ENCODE measurements around the gene SNPH. TPM values are rescaled to one million over a fixed set of nuclear protein-coding genes. Genes with fewer than 3 reads are reported as not detected.

The SNPH gene
- total and polyA plus RNA-seq, 2 of the 8 experiments (the other 6 are each of a cell fraction or from before 2014, with no cell fraction given), result 0.98 to 4.9 TPM

DNA sequence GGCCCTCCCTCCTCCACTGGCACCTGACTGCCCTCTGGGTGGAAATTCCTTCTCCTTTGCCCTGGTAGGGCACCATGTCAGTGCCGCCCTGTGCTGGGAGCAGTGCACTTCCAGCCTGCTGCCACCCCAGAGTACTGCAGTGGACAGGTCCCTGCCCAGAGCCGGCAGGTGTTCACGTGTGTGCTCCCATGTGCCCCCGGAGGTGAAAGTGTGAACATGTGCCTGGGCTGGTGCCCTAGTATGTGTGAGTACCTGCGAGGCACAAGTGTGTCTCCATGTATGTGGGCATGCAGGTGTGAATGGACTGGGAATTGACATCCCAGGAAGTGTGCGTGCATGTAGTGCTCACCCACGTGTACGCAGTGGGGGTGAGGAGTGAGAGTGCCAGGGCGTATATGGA is 33.4 kb downstream of the SNPH start:
- H3K27ac ChIP-seq (ENCODE audit: low read depth, low read length), result no peak overlapping the region
- H3K9ac ChIP-seq (replicated peaks in 1 of 4; ENCODE audit: extremely low read depth in 1 of 4, low read depth in 3 of 4, low read length in 3 of 4), result no peak overlapping the region
- TF ChIP-seq, protein P1, sequence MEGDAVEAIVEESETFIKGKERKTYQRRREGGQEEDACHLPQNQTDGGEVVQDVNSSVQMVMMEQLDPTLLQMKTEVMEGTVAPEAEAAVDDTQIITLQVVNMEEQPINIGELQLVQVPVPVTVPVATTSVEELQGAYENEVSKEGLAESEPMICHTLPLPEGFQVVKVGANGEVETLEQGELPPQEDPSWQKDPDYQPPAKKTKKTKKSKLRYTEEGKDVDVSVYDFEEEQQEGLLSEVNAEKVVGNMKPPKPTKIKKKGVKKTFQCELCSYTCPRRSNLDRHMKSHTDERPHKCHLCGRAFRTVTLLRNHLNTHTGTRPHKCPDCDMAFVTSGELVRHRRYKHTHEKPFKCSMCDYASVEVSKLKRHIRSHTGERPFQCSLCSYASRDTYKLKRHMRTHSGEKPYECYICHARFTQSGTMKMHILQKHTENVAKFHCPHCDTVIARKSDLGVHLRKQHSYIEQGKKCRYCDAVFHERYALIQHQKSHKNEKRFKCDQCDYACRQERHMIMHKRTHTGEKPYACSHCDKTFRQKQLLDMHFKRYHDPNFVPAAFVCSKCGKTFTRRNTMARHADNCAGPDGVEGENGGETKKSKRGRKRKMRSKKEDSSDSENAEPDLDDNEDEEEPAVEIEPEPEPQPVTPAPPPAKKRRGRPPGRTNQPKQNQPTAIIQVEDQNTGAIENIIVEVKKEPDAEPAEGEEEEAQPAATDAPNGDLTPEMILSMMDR (IDR thresholded peaks at IDR 0.05; ENCODE audit: control extremely low read depth in 1 of 3, insufficient read depth in 1 of 3, low read depth in 1 of 3, low read length in 3 of 3), result peak; percentile 47 to 68 (median 59)
- TF ChIP-seq CHD1 (IDR thresholded peaks at IDR 0.05; ENCODE audit: low read depth, low read length) (no peak), RAD21 (IDR thresholded peaks at IDR 0.05 in 1 of 2, conservative IDR thresholded peaks at IDR 0.05 in 1 of 2; ENCODE audit: low read depth in 2 of 2, low read length in 2 of 2) (peak; percentile 22 to 43; a peak in 3 of 4 replicates), CHD2 (IDR thresholded peaks at IDR 0.05; ENCODE audit: low read length) (no peak), JUND (IDR thresholded peaks at IDR 0.05; ENCODE audit: low read length) (no peak), POU5F1 (IDR thresholded peaks at IDR 0.05; ENCODE audit: low read depth, low read length) (no peak)
- TF ChIP-seq, protein P2, sequence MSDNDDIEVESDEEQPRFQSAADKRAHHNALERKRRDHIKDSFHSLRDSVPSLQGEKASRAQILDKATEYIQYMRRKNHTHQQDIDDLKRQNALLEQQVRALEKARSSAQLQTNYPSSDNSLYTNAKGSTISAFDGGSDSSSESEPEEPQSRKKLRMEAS (IDR thresholded peaks at IDR 0.05), result peak; percentile 74
- TF ChIP-seq, protein P3, sequence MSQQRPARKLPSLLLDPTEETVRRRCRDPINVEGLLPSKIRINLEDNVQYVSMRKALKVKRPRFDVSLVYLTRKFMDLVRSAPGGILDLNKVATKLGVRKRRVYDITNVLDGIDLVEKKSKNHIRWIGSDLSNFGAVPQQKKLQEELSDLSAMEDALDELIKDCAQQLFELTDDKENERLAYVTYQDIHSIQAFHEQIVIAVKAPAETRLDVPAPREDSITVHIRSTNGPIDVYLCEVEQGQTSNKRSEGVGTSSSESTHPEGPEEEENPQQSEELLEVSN (IDR thresholded peaks at IDR 0.05), result peak; percentile 40; the same call in 1 of the 2 replicates
- 80% methylated on average over 9 of the region's 9 CpGs; no CpG with 5 or more reads in 1 of the 2 experiments for WGBS, 2 experiments (ENCODE audit: extremely low coverage in 1 of 2, insufficient coverage in 1 of 2, insufficient read length in 1 of 2, insufficient replicate concordance in 2 of 2, low coverage in 1 of 2, low lambda C conversion rate in 2 of 2, missing lambda C conversion rate in 1 of 2)
- H2BK120ac ChIP-seq (replicated peaks; ENCODE audit: low read depth, low read length), result no peak overlapping the region
- no peak overlapping the region for H3K14ac ChIP-seq (ENCODE audit: insufficient read length)
- CTCF ChIA-PET (ENCODE audit: partially characterized antibody), result interaction anchor here (0.6 to 2.8 kb wide), 10 partner anchors 9 to 139 kb away, joined by 3 to 11 read pairs (median 6); no protein-coding TSS in a partner anchor
- no peak overlapping the region for H2BK5ac ChIP-seq (ENCODE audit: low read depth, low read length)
- H2BK15ac ChIP-seq (ENCODE audit: low read length), result peak overlapping the region; percentile 9; the same call in 1 of the 2 replicates
- H3K18ac ChIP-seq (ENCODE audit: extremely low read depth, low read length), result no peak overlapping the region
- H2BK12ac ChIP-seq (ENCODE audit: low read depth, low read length), result peak overlapping the region; percentile 53; the same call in 1 of the 2 replicates
- H4K8ac ChIP-seq (ENCODE audit: extremely low read depth, insufficient read depth, low read length), result no peak overlapping the region
- POLR2A ChIA-PET (ENCODE audit: partially characterized antibody), result interaction anchor here (1.0 kb wide), 1 partner anchor 26 kb away, joined by 4 read pairs; no protein-coding TSS in a partner anchor
- no peak overlapping the region for H3K4me3 ChIP-seq (ENCODE audit: extremely low read depth in 1 of 4, insufficient read depth in 2 of 4, low read depth in 3 of 4, low read length in 4 of 4)
- no peaks in the 10 kb centered on the region for H3K9me3 ChIP-seq (ENCODE audit: insufficient read depth in 2 of 2, low read depth in 1 of 2, low read length in 1 of 2)
- H4K5ac ChIP-seq (ENCODE audit: insufficient read length, low read depth, low read length), result no peak overlapping the region
- peak overlapping the region; percentile 40; the same call in 1 of the 2 replicates for H2BK20ac ChIP-seq (ENCODE audit: low read length)
- no peaks in the 10 kb centered on the region for H3K27me3 ChIP-seq (replicated peaks in 1 of 4; ENCODE audit: control insufficient read depth in 3 of 4, extremely low read depth in 1 of 4, insufficient read depth in 3 of 4, low read length in 3 of 4)
- H3K4ac ChIP-seq (replicated peaks; ENCODE audit: insufficient read length, low read depth, low read length), result no peak overlapping the region
- peaks cover 0 to 10% (median 4%) of the 10 kb centered on the region in 4 experiments; a peak in 6 of 7 replicates for H3K4me1 ChIP-seq (replicated peaks in 1 of 4; ENCODE audit: control insufficient read depth in 3 of 4, insufficient read depth in 4 of 4, low read length in 3 of 4)
- no peak overlapping the region for H2AFZ ChIP-seq (ENCODE audit: low read length)
- H3K36me3 ChIP-seq (ENCODE audit: control insufficient read depth in 2 of 4, insufficient read depth in 4 of 4, low read length in 3 of 4), result no peaks in the 10 kb centered on the region
- DNase-seq (ENCODE audit: low read depth in 1 of 2, low spot score in 2 of 2) (no peak), FAIRE-seq (no peak)
- no peaks in the 10 kb centered on the region for H3K79me1 ChIP-seq (ENCODE audit: low read depth, low read length)
- H3K23me2 ChIP-seq (ENCODE audit: low read depth, low read length), result no peaks in the 10 kb centered on the region
- no peak overlapping the region for H3K4me2 ChIP-seq (ENCODE audit: insufficient read depth in 1 of 2, low read depth in 2 of 2, low read length in 2 of 2)
- no peak overlapping the region for H4K91ac ChIP-seq (replicated peaks; ENCODE audit: insufficient read length, low read length)
- H3K79me2 ChIP-seq (ENCODE audit: control insufficient read depth in 1 of 2, insufficient read depth in 2 of 2, low read length in 2 of 2), result no peaks in the 10 kb centered on the region
- no peak overlapping the region for H3K23ac ChIP-seq (ENCODE audit: insufficient read length)
- H4K20me1 ChIP-seq (replicated peaks in 1 of 2; ENCODE audit: control insufficient read depth in 1 of 2, insufficient read depth in 2 of 2, low read length in 2 of 2), result no peaks in the 10 kb centered on the region
- H2AK5ac ChIP-seq (ENCODE audit: low read depth, low read length), result no peak overlapping the region
- no peak overlapping the region for H3K56ac ChIP-seq (replicated peaks; ENCODE audit: insufficient read length, low read depth, low read length)

Measured in H1 (cell line).